Ishikawa (cell line): ENCODE results near the gene LY6G6D.

Experiments
- CEBPB ChIP-seq: IDR thresholded peaks from 2 replicates; pipeline ENCODE4 v1.6.1; 2012
- CREB1 ChIP-seq: IDR thresholded peaks from 2 replicates; pipeline ENCODE4 v1.6.1; 2012; ENCODE audit warnings: low read depth
- EGR1 ChIP-seq: IDR thresholded peaks from 2 replicates; pipeline ENCODE4 v1.6.1; 2012
- EP300 ChIP-seq: IDR thresholded peaks from 2 replicates; pipeline ENCODE4 v1.6.1; 2012; ENCODE audit warnings: borderline replicate concordance
- FOXM1 ChIP-seq: IDR thresholded peaks from 2 replicates; pipeline ENCODE4 v1.6.1; 2012; ENCODE audit warnings: low read depth, borderline replicate concordance
- NFIC ChIP-seq: IDR thresholded peaks from 2 replicates; pipeline ENCODE4 v1.6.1; 2012
- RAD21 ChIP-seq: IDR thresholded peaks from 2 replicates; pipeline ENCODE4 v1.6.1; 2012; ENCODE audit warnings: low read depth
- TAF1 ChIP-seq: IDR thresholded peaks from 2 replicates; pipeline ENCODE4 v1.6.1; 2012; ENCODE audit warnings: low read depth, mild to moderate bottlenecking
- TCF12 ChIP-seq: IDR thresholded peaks from 2 replicates; pipeline ENCODE4 v1.6.1; 2012; ENCODE audit warnings: low read depth
- TEAD4 ChIP-seq: IDR thresholded peaks from 2 replicates; pipeline ENCODE4 v1.6.1; 2012
- YY1 ChIP-seq: IDR thresholded peaks from 2 replicates; pipeline ENCODE4 v1.6.1; 2012; ENCODE audit warnings: low read depth
- ZBTB7A ChIP-seq: IDR thresholded peaks from 2 replicates; pipeline ENCODE4 v1.6.1; 2012; ENCODE audit warnings: low read depth
- TF ChIP-seq, protein P1 (sequence below): IDR thresholded peaks from 2 replicates; pipeline ENCODE4 v1.6.1; 2012
- TF ChIP-seq, protein P2 (sequence below): IDR thresholded peaks from 2 replicates; pipeline ENCODE4 v1.6.1; 2012
- TF ChIP-seq, protein P3 (sequence below): IDR thresholded peaks from 2 replicates; pipeline ENCODE4 v1.6.1; 2012; ENCODE audit warnings: low read depth, mild to moderate bottlenecking

LY6G6D gene

DNA sequence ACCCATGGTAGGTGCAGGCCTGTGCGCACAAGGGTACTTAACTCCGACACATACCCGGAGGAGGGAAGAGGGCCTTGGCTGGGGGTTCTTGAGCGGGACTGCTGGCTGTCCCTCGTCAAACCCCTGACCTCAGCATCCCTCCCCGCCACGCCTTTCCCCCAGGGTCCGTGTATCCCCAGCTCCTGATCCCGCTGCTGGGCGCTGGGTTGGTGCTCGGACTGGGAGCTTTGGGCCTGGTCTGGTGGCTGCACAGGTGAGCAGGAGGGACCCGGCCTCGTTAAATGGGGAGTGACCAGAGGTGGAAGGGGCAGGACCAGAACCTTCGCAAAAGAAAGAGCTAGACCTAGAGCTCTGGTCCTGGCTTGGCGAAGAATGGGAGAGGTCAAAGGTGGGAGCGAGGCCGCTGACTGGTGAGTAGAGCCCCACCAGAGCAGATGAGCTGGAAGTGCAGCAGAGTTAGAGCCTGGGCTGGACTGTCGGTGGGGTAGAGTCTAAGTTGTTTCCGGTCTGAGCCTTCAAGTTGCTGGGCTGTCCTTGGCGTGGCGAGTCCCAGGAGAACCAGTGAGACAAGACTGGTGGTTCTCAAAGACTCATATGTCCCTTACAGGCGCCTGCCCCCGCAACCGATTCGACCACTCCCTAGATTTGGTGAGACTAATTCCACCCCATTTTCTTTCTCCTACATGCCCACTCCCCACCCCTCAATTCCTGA is 9.0 kb downstream of the LY6G6D start:
- TF ChIP-seq, protein P1, sequence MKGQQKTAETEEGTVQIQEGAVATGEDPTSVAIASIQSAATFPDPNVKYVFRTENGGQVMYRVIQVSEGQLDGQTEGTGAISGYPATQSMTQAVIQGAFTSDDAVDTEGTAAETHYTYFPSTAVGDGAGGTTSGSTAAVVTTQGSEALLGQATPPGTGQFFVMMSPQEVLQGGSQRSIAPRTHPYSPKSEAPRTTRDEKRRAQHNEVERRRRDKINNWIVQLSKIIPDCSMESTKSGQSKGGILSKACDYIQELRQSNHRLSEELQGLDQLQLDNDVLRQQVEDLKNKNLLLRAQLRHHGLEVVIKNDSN = no peak
- TF ChIP-seq YY1 (no peak), RAD21 (no peak), EP300 (no peak), NFIC (no peak), FOXM1 (no peak), CEBPB (no peak), TCF12 (no peak)
- TF ChIP-seq, protein P2, sequence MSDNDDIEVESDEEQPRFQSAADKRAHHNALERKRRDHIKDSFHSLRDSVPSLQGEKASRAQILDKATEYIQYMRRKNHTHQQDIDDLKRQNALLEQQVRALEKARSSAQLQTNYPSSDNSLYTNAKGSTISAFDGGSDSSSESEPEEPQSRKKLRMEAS = no peak

DNA sequence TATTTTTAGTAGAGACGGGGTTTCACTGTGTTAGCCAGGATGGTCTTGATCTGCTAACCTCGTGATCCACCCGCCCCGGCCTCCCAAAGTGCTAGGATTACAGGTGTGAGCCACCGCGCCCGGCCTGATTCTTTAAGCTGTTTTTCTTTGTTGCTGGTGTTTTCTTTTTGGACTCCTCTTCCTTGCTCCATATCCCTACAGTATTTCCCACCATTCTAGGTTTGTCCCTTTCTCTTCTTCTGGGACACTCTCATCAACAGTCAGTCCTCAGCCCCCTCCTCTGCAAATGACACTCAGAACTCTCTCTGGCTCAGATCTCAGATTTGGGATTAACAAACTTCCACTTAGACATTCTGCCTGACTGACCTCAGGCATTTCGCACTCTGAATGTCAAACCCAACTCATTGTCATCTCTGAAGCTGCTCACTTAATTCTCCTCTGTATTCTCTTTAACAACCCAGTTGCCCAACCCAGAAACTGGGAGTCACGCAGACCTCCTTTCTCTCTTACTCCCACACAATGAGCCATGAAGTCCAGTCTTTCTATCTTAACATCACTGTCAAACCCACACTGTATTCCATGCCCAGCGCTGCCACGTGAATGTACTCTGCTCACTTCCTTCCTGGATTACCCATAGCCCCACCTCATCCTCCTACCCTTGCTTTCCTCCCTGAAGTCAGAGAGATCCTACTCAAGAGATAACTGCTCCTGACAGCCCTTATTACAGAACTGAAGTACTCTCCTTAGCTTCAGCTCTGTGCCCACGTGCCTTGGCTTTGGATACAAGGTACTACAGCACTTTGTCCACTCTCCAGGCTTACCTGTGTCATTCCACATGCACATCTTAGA is 10.6 kb downstream of the LY6G6D start:
- no peak for TF ChIP-seq ZBTB7A
- no peak for TF ChIP-seq CEBPB
- TF ChIP-seq, protein P2 = no peak
- no peak for TF ChIP-seq TAF1
- TF ChIP-seq TCF12 = no peak
- no peak for TF ChIP-seq EP300
- TF ChIP-seq NFIC = no peak
- no peak for TF ChIP-seq YY1
- TF ChIP-seq EGR1 = no peak
- TF ChIP-seq RAD21 = no peak
- no peak for TF ChIP-seq CREB1
- TF ChIP-seq FOXM1 = no peak
- TF ChIP-seq, protein P1 = no peak
- no peak for TF ChIP-seq TEAD4
- TF ChIP-seq, protein P3, sequence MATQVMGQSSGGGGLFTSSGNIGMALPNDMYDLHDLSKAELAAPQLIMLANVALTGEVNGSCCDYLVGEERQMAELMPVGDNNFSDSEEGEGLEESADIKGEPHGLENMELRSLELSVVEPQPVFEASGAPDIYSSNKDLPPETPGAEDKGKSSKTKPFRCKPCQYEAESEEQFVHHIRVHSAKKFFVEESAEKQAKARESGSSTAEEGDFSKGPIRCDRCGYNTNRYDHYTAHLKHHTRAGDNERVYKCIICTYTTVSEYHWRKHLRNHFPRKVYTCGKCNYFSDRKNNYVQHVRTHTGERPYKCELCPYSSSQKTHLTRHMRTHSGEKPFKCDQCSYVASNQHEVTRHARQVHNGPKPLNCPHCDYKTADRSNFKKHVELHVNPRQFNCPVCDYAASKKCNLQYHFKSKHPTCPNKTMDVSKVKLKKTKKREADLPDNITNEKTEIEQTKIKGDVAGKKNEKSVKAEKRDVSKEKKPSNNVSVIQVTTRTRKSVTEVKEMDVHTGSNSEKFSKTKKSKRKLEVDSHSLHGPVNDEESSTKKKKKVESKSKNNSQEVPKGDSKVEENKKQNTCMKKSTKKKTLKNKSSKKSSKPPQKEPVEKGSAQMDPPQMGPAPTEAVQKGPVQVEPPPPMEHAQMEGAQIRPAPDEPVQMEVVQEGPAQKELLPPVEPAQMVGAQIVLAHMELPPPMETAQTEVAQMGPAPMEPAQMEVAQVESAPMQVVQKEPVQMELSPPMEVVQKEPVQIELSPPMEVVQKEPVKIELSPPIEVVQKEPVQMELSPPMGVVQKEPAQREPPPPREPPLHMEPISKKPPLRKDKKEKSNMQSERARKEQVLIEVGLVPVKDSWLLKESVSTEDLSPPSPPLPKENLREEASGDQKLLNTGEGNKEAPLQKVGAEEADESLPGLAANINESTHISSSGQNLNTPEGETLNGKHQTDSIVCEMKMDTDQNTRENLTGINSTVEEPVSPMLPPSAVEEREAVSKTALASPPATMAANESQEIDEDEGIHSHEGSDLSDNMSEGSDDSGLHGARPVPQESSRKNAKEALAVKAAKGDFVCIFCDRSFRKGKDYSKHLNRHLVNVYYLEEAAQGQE = no peak

DNA sequence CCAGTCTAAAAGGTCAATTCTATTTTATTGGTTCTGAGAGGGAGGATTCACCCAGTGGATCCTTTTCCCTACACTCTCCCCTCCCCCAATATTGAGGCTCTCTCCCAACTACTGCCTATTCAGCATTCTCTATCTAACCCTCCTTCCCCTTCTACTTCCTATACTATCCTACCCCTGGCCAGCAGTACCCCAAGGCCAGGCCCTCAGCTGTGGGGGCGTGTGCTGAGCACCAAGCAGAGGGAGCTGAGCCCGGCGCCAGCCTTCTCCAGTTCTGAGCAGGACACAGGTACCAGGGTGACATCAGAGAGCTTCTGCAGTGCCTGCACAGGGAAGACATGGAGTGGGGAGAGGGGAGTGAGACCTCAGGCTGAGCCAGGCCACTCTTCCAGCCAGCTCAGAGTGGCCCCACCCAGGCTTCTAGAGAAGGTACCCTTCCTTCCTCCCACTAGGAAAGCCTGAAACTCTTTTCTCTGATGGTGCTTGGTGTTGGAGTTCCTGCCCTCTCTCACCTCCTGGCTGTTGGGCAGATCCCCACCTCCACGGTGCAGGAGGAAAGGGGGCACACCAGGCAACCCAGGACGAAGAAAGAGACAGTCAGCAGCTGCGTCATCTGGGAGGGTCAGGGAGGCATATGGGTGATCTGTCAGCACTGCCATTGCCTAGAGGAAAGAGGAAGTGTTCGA is 12.0 kb downstream of the LY6G6D start:
- TF ChIP-seq CEBPB (no peak), YY1 (no peak), EP300 (no peak), TAF1 (no peak), ZBTB7A (no peak), NFIC (no peak), CREB1 (no peak)
- TF ChIP-seq, protein P3 = no peak
- TF ChIP-seq, protein P2 = no peak
- TF ChIP-seq, protein P1 = no peak
